H9 (cell line): ENCODE data around the gene DENR. TPM values are rescaled to one million over a fixed set of nuclear protein-coding genes. Genes with fewer than 3 reads are reported as not detected.

Source experiments
- DNase-seq: peaks from one replicate; pipeline ENCODE4 v3.0.0-alpha.2; 2017
- H2AFZ ChIP-seq: one replicate; pipeline ENCODE4 v1.6.1; 2013; ENCODE audit warnings: mild to moderate bottlenecking, low read length, control low read depth, moderate library complexity
- H2AK5ac ChIP-seq: 2 replicates; pipeline ENCODE4 v1.6.1; 2013; ENCODE audit warnings: low read length, control low read depth, mixed read lengths; ENCODE audit not compliant: insufficient read length
- H2BK120ac ChIP-seq: one replicate; pipeline ENCODE4 v1.6.1; 2013; ENCODE audit warnings: low read depth, mild to moderate bottlenecking, low read length, control low read depth, inconsistent platforms; ENCODE audit not compliant: poor library complexity, severe bottlenecking
- H2BK12ac ChIP-seq: 2 replicates; pipeline ENCODE4 v1.6.1; 2013; ENCODE audit warnings: low read length, control low read depth, mixed read lengths, low read depth; ENCODE audit not compliant: insufficient read length
- H2BK15ac ChIP-seq: 2 replicates; pipeline ENCODE4 v1.6.1; 2013; ENCODE audit warnings: low read depth, low read length, control low read depth
- H2BK20ac ChIP-seq: one replicate; pipeline ENCODE4 v1.6.1; 2013; ENCODE audit warnings: low read depth, mild to moderate bottlenecking, low read length, control low read depth, inconsistent platforms; ENCODE audit not compliant: poor library complexity, severe bottlenecking
- H2BK5ac ChIP-seq: 2 replicates; pipeline ENCODE4 v1.6.1; 2013; ENCODE audit warnings: low read length, control low read depth, mixed read lengths; ENCODE audit not compliant: insufficient read length
- H3K14ac ChIP-seq: 2 replicates; pipeline ENCODE4 v1.6.1; 2013; ENCODE audit warnings: low read length, control low read depth; ENCODE audit not compliant: insufficient read depth
- H3K18ac ChIP-seq: 2 replicates; pipeline ENCODE4 v1.6.1; 2013; ENCODE audit warnings: low read depth, mild to moderate bottlenecking, mixed read lengths, low read length, control low read depth; ENCODE audit not compliant: insufficient read length
- H3K23ac ChIP-seq: 2 replicates; pipeline ENCODE4 v1.6.1; 2013; ENCODE audit warnings: low read length, control low read depth, mixed read lengths, low read depth; ENCODE audit not compliant: insufficient read length
- H3K23me2 ChIP-seq: 2 replicates; pipeline ENCODE4 v1.6.1; 2013; ENCODE audit warnings: low read depth, mild to moderate bottlenecking, mixed read lengths, low read length, control low read depth; ENCODE audit not compliant: insufficient read length, poor library complexity, severe bottlenecking
- H3K27ac ChIP-seq: 2 replicates; pipeline ENCODE4 v1.5.1; 2013; ENCODE audit warnings: low read length, control low read depth, mixed read lengths, low read depth; ENCODE audit not compliant: insufficient read length
- H3K27me3 ChIP-seq: 2 replicates; pipeline ENCODE4 v1.6.1; 2013; ENCODE audit warnings: low read length, control low read depth, inconsistent platforms; ENCODE audit not compliant: insufficient read depth
- H3K4ac ChIP-seq: 2 replicates; pipeline ENCODE4 v1.6.1; 2013; ENCODE audit warnings: low read depth, mild to moderate bottlenecking, control low read depth, inconsistent platforms, low read length, moderate library complexity
- H3K4me1 ChIP-seq: 2 replicates; pipeline ENCODE4 v1.6.1; 2013; ENCODE audit warnings: low read length, control low read depth, inconsistent platforms; ENCODE audit not compliant: insufficient read depth
- H3K4me2 ChIP-seq: 2 replicates; pipeline ENCODE4 v1.6.1; 2013; ENCODE audit warnings: low read length, control low read depth, mixed read lengths; ENCODE audit not compliant: insufficient read length, insufficient read depth
- H3K56ac ChIP-seq: 2 replicates; pipeline ENCODE4 v1.6.1; 2013; ENCODE audit warnings: low read depth, mild to moderate bottlenecking, mixed read lengths, low read length, control low read depth; ENCODE audit not compliant: insufficient read length
- H3K79me1 ChIP-seq: 2 replicates; pipeline ENCODE4 v1.6.1; 2013; ENCODE audit warnings: low read depth, mild to moderate bottlenecking, moderate library complexity, low read length, control low read depth, inconsistent platforms; ENCODE audit not compliant: insufficient read depth, poor library complexity, severe bottlenecking
- H3K79me2 ChIP-seq: 2 replicates; pipeline ENCODE4 v1.6.1; 2013; ENCODE audit warnings: low read length, control low read depth, inconsistent platforms; ENCODE audit not compliant: insufficient read depth
- H3K9ac ChIP-seq: 2 replicates; pipeline ENCODE4 v1.6.1; 2013; ENCODE audit warnings: low read length, control low read depth, mixed read lengths; ENCODE audit not compliant: insufficient read length; ENCODE audit errors: extremely low read depth
- H3K9me3 ChIP-seq: one replicate; pipeline ENCODE4 v1.6.1; 2013; ENCODE audit warnings: low read depth, low read length, inconsistent platforms; ENCODE audit not compliant: control insufficient read depth
- H3T11ph ChIP-seq: one replicate; pipeline ENCODE4 v1.6.1; 2013; ENCODE audit warnings: mild to moderate bottlenecking, low read length, control low read depth, inconsistent platforms
- H4K20me1 ChIP-seq: one replicate; pipeline ENCODE4 v1.6.1; 2013; ENCODE audit not compliant: control insufficient read depth, insufficient read length, insufficient read depth
- H4K5ac ChIP-seq: 2 replicates; pipeline ENCODE4 v1.6.1; 2013; ENCODE audit warnings: low read depth, mild to moderate bottlenecking, mixed read lengths, low read length, control low read depth; ENCODE audit not compliant: insufficient read length
- H4K8ac ChIP-seq: replicated peaks from 2 replicates; pipeline ENCODE4 v1.6.1; 2013; ENCODE audit warnings: low read length, control low read depth, mixed read lengths, low read depth; ENCODE audit not compliant: insufficient read length
- H4K91ac ChIP-seq: 2 replicates; pipeline ENCODE4 v1.6.1; 2013; ENCODE audit warnings: low read depth, mild to moderate bottlenecking, moderate library complexity, mixed read lengths, low read length, control low read depth; ENCODE audit not compliant: insufficient read length
- H3K27ac Mint-ChIP-seq, 3 experiments: 2 replicates in 2 of 3; 3 replicates in 1 of 3; pipeline ENCODE4 v1.8.0; 2020 to 2021; ENCODE audit warnings: mixed read lengths in 3 of 3, mild to moderate bottlenecking in 1 of 3, moderate library complexity in 1 of 3
- H3K27me3 Mint-ChIP-seq: 2 replicates; pipeline ENCODE4 v1.8.0; 2021; ENCODE audit warnings: low read depth, mild to moderate bottlenecking, moderate library complexity, mixed read lengths
- H3K36me3 Mint-ChIP-seq, 3 experiments: 2 replicates in 2 of 3; 3 replicates in 1 of 3; pipeline ENCODE4 v1.8.0; 2020 to 2021; ENCODE audit warnings: low read depth in 3 of 3, mixed read lengths in 3 of 3; ENCODE audit not compliant: insufficient read depth in 1 of 3
- H3K4me1 Mint-ChIP-seq, 2 experiments: 2 replicates each; pipeline ENCODE4 v1.8.0; 2020; ENCODE audit warnings: mixed read lengths in 2 of 2
- H3K4me3 Mint-ChIP-seq, 2 experiments: 2 replicates in 1 of 2; 3 replicates in 1 of 2; pipeline ENCODE4 v1.8.0; 2020 to 2021; ENCODE audit warnings: mild to moderate bottlenecking in 2 of 2, mixed read lengths in 2 of 2, moderate library complexity in 1 of 2
- H3K9me3 Mint-ChIP-seq, 2 experiments: 2 replicates in 1 of 2; 3 replicates in 1 of 2; pipeline ENCODE4 v1.8.0; 2020; ENCODE audit warnings: mild to moderate bottlenecking in 2 of 2, mixed read lengths in 2 of 2, moderate library complexity in 1 of 2
- WGBS: extraction: QIAGEN DNeasy Blood & Tissue Kit; methylation state at CpG from one replicate; pipeline ENCODE4 v1.1.7; 2013; ENCODE audit warnings: missing lambda C conversion rate, low lambda C conversion rate, mixed read lengths; ENCODE audit not compliant: insufficient read length; ENCODE audit errors: extremely low coverage; 5-methylcytosine and 5-hydroxymethylcytosine counted together
- total RNA-seq: library from RNA; stranded (reverse); gene quantifications from 2 replicates; pipeline ENCODE4 v1.2.1, GENCODE V29; 2021
- TF ChIP-seq, protein P1 (sequence below): fragments of 200-600 bp; sonication (generic); conservative IDR thresholded peaks from 3 replicates; pipeline ENCODE4 v1.8.0; 2021; ENCODE audit warnings: antibody characterized with exemption, mild to moderate bottlenecking

The DENR gene
- total RNA-seq, 1 experiment from 2014 or later: 104 TPM

DNA sequence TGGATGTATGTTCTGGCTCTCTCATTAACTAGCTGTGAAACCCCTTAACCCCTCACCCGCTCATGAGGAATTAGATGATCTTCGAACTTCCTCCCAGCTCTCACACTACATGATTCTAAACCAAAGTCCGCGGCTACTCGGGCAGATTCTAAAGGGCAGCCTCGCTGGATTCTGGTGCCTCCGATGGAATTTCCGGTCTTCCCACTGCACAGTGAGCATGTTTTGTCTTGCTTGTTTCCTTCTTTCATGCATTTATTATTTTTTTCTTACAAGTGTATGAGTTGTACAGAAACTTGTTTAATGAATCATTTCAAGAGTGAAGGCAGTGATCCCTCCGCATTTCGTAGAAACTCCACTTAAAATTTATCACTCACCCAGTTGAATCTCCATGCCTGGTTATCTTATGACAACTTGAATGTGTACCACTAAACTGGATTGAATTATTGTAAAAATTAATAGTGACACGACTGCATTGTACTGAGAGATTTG, 31.5 kb upstream of the DENR start:
- Histone ChIP-seq H4K20me1 (no peaks in the 10 kb centered on the region), H3K56ac (no peak overlapping the region), H3K4me1 (no peaks in the 10 kb centered on the region), H3K9me3 (no peaks in the 10 kb centered on the region), H3K27me3 (no peaks in the 10 kb centered on the region), H3K14ac (no peak overlapping the region), H4K91ac (no peak overlapping the region), H4K5ac (no peak overlapping the region), H3K79me1 (no peaks in the 10 kb centered on the region), H2AK5ac (no peak overlapping the region), H2AFZ (no peak overlapping the region), H3K23ac (no peak overlapping the region), H2BK120ac (no peak overlapping the region), H2BK15ac (no peak overlapping the region), H3K27ac (no peak overlapping the region), H2BK12ac (no peak overlapping the region), H3K79me2 (no peaks in the 10 kb centered on the region), H3K4ac (no peak overlapping the region), H3K9ac (no peak overlapping the region), H3K18ac (no peak overlapping the region), H3K23me2 (no peaks in the 10 kb centered on the region), H3T11ph (no peak overlapping the region), H3K4me2 (no peak overlapping the region), H4K8ac (no peak overlapping the region), H2BK20ac (no peak overlapping the region), H2BK5ac (no peak overlapping the region)
- no CpG with 5 or more reads among the region's 11 CpGs for WGBS
- Mint-ChIP-seq H3K27ac (no peak overlapping the region; a peak in 1 of 7 replicates), H3K9me3 (no peaks in the 10 kb centered on the region), H3K36me3 (no peaks in the 10 kb centered on the region), H3K4me3 (no peak overlapping the region), H3K27me3 (peaks cover 1% of the 10 kb centered on the region; the same call in 1 of the 2 replicates), H3K4me1 (peaks cover 6 to 7% of the 10 kb centered on the region in 2 experiments)
- TF ChIP-seq, protein P1, sequence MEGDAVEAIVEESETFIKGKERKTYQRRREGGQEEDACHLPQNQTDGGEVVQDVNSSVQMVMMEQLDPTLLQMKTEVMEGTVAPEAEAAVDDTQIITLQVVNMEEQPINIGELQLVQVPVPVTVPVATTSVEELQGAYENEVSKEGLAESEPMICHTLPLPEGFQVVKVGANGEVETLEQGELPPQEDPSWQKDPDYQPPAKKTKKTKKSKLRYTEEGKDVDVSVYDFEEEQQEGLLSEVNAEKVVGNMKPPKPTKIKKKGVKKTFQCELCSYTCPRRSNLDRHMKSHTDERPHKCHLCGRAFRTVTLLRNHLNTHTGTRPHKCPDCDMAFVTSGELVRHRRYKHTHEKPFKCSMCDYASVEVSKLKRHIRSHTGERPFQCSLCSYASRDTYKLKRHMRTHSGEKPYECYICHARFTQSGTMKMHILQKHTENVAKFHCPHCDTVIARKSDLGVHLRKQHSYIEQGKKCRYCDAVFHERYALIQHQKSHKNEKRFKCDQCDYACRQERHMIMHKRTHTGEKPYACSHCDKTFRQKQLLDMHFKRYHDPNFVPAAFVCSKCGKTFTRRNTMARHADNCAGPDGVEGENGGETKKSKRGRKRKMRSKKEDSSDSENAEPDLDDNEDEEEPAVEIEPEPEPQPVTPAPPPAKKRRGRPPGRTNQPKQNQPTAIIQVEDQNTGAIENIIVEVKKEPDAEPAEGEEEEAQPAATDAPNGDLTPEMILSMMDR: no peak
- no peak for DNase-seq
